Endothelial cell of umbilical vein (primary cell): ENCODE data around the gene RADIL. TPM values are rescaled to one million over a fixed set of nuclear protein-coding genes. Genes with fewer than 3 reads are reported as not detected.

ENCODE experiments used
- BruUV-seq: library from RNA; stranded (reverse); fragments of 400-500 nt; replicated peaks from 2 replicates; lab custom pipeline; 2021; lab: Mats Ljungman, UMichigan
- CTCF ChIA-PET: fragments of 300-600, 350-600 bp; sonication (Branson Sonifier 250); formaldehyde crosslinking; loops from one replicate; lab custom pipeline; 2021; ENCODE audit warnings: antibody characterized with exemption, inconsistent platforms; lab: Charles Lee
- POLR2A ChIA-PET: fragments of 300-600, 350-600 bp; sonication (Branson Sonifier 250); formaldehyde crosslinking; loops from one replicate; lab custom pipeline; 2021; ENCODE audit warnings: antibody characterized with exemption, inconsistent platforms; lab: Charles Lee
- DNase-seq: peaks from one replicate; pipeline ENCODE4 v3.0.0-alpha.2; 2011; ENCODE audit warnings: low read depth, low spot score
- FAIRE-seq: peaks from 2 replicates; lab custom pipeline; 2011; peaks lifted over from hg19 to GRCh38; lab: Jason Lieb, UNC
- H2AFZ ChIP-seq: 2 replicates; pipeline ENCODE4 v1.6.0; 2012; ENCODE audit warnings: low read depth, low read length, control low read depth, inconsistent platforms
- H3K27ac ChIP-seq: 2 replicates; pipeline ENCODE4 v1.5.1; 2011; ENCODE audit warnings: low read depth, mild to moderate bottlenecking, control low read depth, low read length, moderate library complexity; ENCODE audit not compliant: insufficient read depth
- H3K27me3 ChIP-seq, 2 experiments: 2 replicates each; pipeline versions ENCODE4 v1.6.0 to v1.6.1; 2011; ENCODE audit warnings: low read length in 2 of 2, mixed read lengths in 1 of 2; ENCODE audit not compliant: control insufficient read depth in 2 of 2, insufficient read depth in 2 of 2
- H3K36me3 ChIP-seq, 2 experiments: 2 replicates in 1 of 2; 3 replicates in 1 of 2; pipeline ENCODE4 v1.5.1; 2011; ENCODE audit warnings: low read length in 2 of 2, mild to moderate bottlenecking in 1 of 2, moderate library complexity in 1 of 2; ENCODE audit not compliant: control insufficient read depth in 2 of 2, insufficient read depth in 2 of 2; ENCODE audit errors: extremely low read depth in 1 of 2
- H3K4me1 ChIP-seq: 3 replicates; pipeline ENCODE4 v1.5.1; 2011; ENCODE audit warnings: mild to moderate bottlenecking, low read length; ENCODE audit not compliant: control insufficient read depth, insufficient read depth; ENCODE audit errors: extremely low read depth
- H3K4me2 ChIP-seq: 2 replicates; pipeline ENCODE4 v1.6.1; 2011; ENCODE audit warnings: low read length, control low read depth, mixed read lengths; ENCODE audit not compliant: insufficient read depth
- H3K4me3 ChIP-seq, 3 experiments: fragments of 200-600 bp in 1 of 3; sonication (generic), shearing (Covaris generic) in 1 of 3; replicated peaks in 1 of 3; 2 replicates each; pipeline ENCODE4 v1.5.1; 2011 to 2016; ENCODE audit warnings: control low read depth in 3 of 3, low read length in 3 of 3, mild to moderate bottlenecking in 2 of 3, inconsistent platforms in 1 of 3, low read depth in 1 of 3, moderate library complexity in 1 of 3; ENCODE audit not compliant: insufficient read depth in 1 of 3
- H3K79me2 ChIP-seq: 2 replicates; pipeline ENCODE4 v1.6.0; 2012; ENCODE audit warnings: low read length, inconsistent platforms; ENCODE audit not compliant: control insufficient read depth, insufficient read depth
- H3K9ac ChIP-seq: replicated peaks from 2 replicates; pipeline ENCODE3; 2011; ENCODE audit warnings: low read length, control low read depth; ENCODE audit not compliant: insufficient read depth; ENCODE audit errors: extremely low read depth
- H3K9me1 ChIP-seq: replicated peaks from 3 replicates; pipeline ENCODE4 v1.6.0; 2011; ENCODE audit warnings: mild to moderate bottlenecking, low read length; ENCODE audit not compliant: control insufficient read depth, insufficient read depth; ENCODE audit errors: extremely low read depth
- H3K9me3 ChIP-seq: replicated peaks from 2 replicates; pipeline ENCODE4 v1.5.1; 2012; ENCODE audit warnings: low read length, inconsistent platforms; ENCODE audit not compliant: control insufficient read depth, insufficient read depth
- H4K20me1 ChIP-seq: replicated peaks from 2 replicates; pipeline ENCODE3; 2011; ENCODE audit warnings: mild to moderate bottlenecking, low read length; ENCODE audit not compliant: control insufficient read depth, insufficient read depth; ENCODE audit errors: extremely low read depth
- CTCF ChIP-seq, 2 donors: IDR thresholded peaks; 1 replicate in 1 of 2; 2 replicates in 1 of 2; pipeline ENCODE4 v1.5.1; 2011; ENCODE audit warnings: low read length in 2 of 2, mild to moderate bottlenecking in 2 of 2, moderate library complexity in 2 of 2, control low read depth in 1 of 2, inconsistent platforms in 1 of 2, low read depth in 1 of 2; ENCODE audit not compliant: insufficient read depth in 1 of 2; ENCODE audit errors: extremely low read depth in 1 of 2
- EZH2 ChIP-seq: IDR thresholded peaks from 2 replicates; pipeline ENCODE4 v1.6.1; 2012; ENCODE audit warnings: borderline replicate concordance, low read depth, mild to moderate bottlenecking, moderate library complexity, low read length, inconsistent platforms; ENCODE audit not compliant: severe bottlenecking
- FOS ChIP-seq: IDR thresholded peaks from 2 replicates; pipeline ENCODE4 v1.6.1; 2011; ENCODE audit warnings: mild to moderate bottlenecking, low read length, moderate library complexity, borderline replicate concordance; ENCODE audit not compliant: insufficient read depth
- GATA2 ChIP-seq: IDR thresholded peaks from 2 replicates; pipeline ENCODE4 v1.7.0; 2011; ENCODE audit warnings: low read depth, mild to moderate bottlenecking, moderate library complexity, mixed read lengths, low read length; ENCODE audit not compliant: insufficient read length, insufficient read depth
- JUN ChIP-seq: IDR thresholded peaks from 2 replicates; pipeline ENCODE4 v1.6.1; 2011; ENCODE audit warnings: borderline replicate concordance, low read depth; ENCODE audit not compliant: insufficient read length, insufficient read depth
- MAX ChIP-seq: IDR thresholded peaks from 2 replicates; pipeline ENCODE4 v1.6.1; 2011; ENCODE audit not compliant: insufficient read depth, insufficient read length
- MYC ChIP-seq: IDR thresholded peaks from one replicate; pipeline ENCODE4 v1.6.1; 2011; ENCODE audit warnings: mild to moderate bottlenecking, low read depth, low read length
- POLR2A ChIP-seq: IDR thresholded peaks from 2 replicates; pipeline ENCODE4 v1.6.1; 2012; ENCODE audit warnings: low read depth, mild to moderate bottlenecking, control low read depth, low read length
- POLR2AphosphoS5 ChIP-seq: IDR thresholded peaks from 2 replicates; pipeline ENCODE4 v1.6.1; 2012; ENCODE audit warnings: low read depth, mild to moderate bottlenecking, control low read depth, low read length, moderate library complexity; ENCODE audit not compliant: insufficient read depth
- dilution Hi-C: fragments of 300-500 bp; cut with MboI; formaldehyde crosslinking; loops from one replicate; pipeline ENCODE4 v1.15.0; 2019; ENCODE audit warnings: low sequenced_read_pairs; ENCODE audit not compliant: extremely low pct_ligation_motif_present
- intact Hi-C: fragments of 100-400 bp; cut with micrococcal nuclease; formaldehyde crosslinking; loops from one replicate; pipeline ENCODE4 v1.10.0; 2022
- polyA plus RNA-seq, 4 experiments: library from polyadenylated mRNA; depleted of rRNA in 3 of 4; stranded (reverse) in 3 of 4; unstranded in 1 of 4; fragments of >200 nt; gene quantifications; 2 replicates each; pipeline versions ENCODE4 v1.2.1 to v1.2.3, GENCODE V29; 2011 to 2012; ENCODE audit warnings: missing spikeins in 1 of 4
- total RNA-seq: library from RNA; stranded (reverse); gene quantifications from 2 replicates; pipeline ENCODE4 v1.2.3, GENCODE V29; 2021

RADIL gene
- total and polyA plus RNA-seq, 2 donors (not counting 3 experiments of a cell fraction or from before 2014, with no cell fraction given), result 1.2 to 2.5 TPM

- no peak for DNase-seq
- dilution Hi-C loops, result no loop called here
- H3K27me3 ChIP-seq, result no peaks in the 10 kb centered on the region
- H3K9me3 ChIP-seq, result no peaks in the 10 kb centered on the region
- no peak overlapping the region for H3K4me3 ChIP-seq
- no peaks in the 10 kb centered on the region for H3K9me1 ChIP-seq
- intact Hi-C loops, result no loop called here
- POLR2A ChIA-PET, result interaction anchor here (0.6 kb wide), 1 partner anchor 1771 kb away, joined by 7 read pairs; no protein-coding TSS in a partner anchor
- no TSS peak for BruUV-seq
- H3K4me2 ChIP-seq, result no peak overlapping the region
- TF ChIP-seq EZH2 (no peak), MAX (no peak), MYC (no peak), GATA2 (no peak), FOS (no peak), CTCF (IDR thresholded peaks at IDR 0.05; ENCODE audit: extremely low read depth in 1 of 2, insufficient read depth in 1 of 2, low read depth in 1 of 2, low read length in 2 of 2) (no peak), POLR2A (no peak), JUN (no peak), POLR2AphosphoS5 (no peak)
- peaks cover 13% of the 10 kb centered on the region for H3K4me1 ChIP-seq
- CTCF ChIA-PET, result no interaction called here
- H3K27ac ChIP-seq, result no peak overlapping the region
- H4K20me1 ChIP-seq, result no peaks in the 10 kb centered on the region
- peaks cover 2 to 5% of the 10 kb centered on the region in 2 experiments for H3K36me3 ChIP-seq
- peaks cover 2% of the 10 kb centered on the region for H3K79me2 ChIP-seq
- no peak for FAIRE-seq
- H3K9ac ChIP-seq, result no peak overlapping the region
- no peak overlapping the region for H2AFZ ChIP-seq
Observed at GRCh38 chr7:4770886-4771285, 112.6 kb downstream of the RADIL start.
